NB4 (cell line): ENCODE data around the gene SGMS2.

Experiments used
- CTCF ChIP-seq: IDR thresholded peaks from one replicate; pipeline ENCODE4 v1.5.1; 2012; ENCODE audit warnings: low read depth, low read length
- MYC ChIP-seq: IDR thresholded peaks from 2 replicates; pipeline ENCODE4 v1.6.1; 2011; ENCODE audit warnings: low read depth, low read length
- POLR2A ChIP-seq: IDR thresholded peaks from 2 replicates; pipeline ENCODE4 v1.6.1; 2011; ENCODE audit warnings: mild to moderate bottlenecking; ENCODE audit not compliant: insufficient read length; ENCODE audit errors: extremely low read depth
- TF ChIP-seq, protein P1 (sequence below): IDR thresholded peaks from 2 replicates; pipeline ENCODE4 v1.6.1; 2011; ENCODE audit warnings: low read depth, low read length

DNA sequence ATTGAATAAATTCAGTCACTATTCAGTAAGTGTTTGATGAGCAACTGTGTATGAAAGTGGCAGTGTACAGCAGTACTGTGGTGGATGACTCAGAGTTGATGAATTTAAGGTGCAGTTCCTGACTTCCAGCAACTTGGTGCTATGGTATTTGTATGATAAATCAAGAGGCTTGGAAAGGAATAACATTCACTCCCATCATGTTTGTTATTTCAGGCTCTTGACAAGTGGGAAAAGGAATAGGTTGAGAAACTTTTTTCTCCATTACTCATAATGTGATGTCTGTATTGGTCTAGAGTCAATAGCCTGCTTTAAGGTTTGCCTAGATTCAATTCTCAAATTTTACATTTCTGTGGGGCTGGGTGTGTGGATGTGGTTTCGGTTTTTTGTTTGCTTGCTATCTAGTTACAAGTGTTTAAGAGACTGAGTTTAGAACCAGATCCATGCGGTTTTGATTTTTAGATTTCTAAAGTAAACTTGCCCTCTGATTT is 71.5 kb downstream of the SGMS2 start:
- TF ChIP-seq POLR2A (no peak), CTCF (no peak), MYC (no peak)
- TF ChIP-seq, protein P1, sequence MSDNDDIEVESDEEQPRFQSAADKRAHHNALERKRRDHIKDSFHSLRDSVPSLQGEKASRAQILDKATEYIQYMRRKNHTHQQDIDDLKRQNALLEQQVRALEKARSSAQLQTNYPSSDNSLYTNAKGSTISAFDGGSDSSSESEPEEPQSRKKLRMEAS = no peak
